BJ (cell line): ENCODE data around the gene MCM9. TPM values are rescaled to one million over a fixed set of nuclear protein-coding genes. Genes with fewer than 3 reads are reported as not detected.
"Not testable (repeated sequence)": the region's sequence is repeated elsewhere in the genome, so short reads cannot be mapped to it uniquely, and the experiment has no call there.

Source experiments
- CTCF ChIA-PET: fragments of 350-600 bp; formaldehyde crosslinking; extraction: SDS; loops from one replicate; lab custom pipeline; 2021; ENCODE audit warnings: antibody characterized with exemption, inconsistent platforms; lab: Yijun Ruan, JAX
- POLR2A ChIA-PET: fragments of 300-600 bp; sonication (Branson Sonifier 250); formaldehyde crosslinking; extraction: SDS; loops from one replicate; lab custom pipeline; 2021; ENCODE audit warnings: antibody characterized with exemption; lab: Charles Lee
- DNase-seq: peaks from one replicate; pipeline ENCODE4 v3.0.0-alpha.2; 2011; ENCODE audit warnings: low read depth
- H3K27me3 ChIP-seq: 2 replicates; pipeline ENCODE4 v1.6.0; 2011; ENCODE audit warnings: low read length; ENCODE audit not compliant: control insufficient read depth, insufficient read depth
- H3K36me3 ChIP-seq: 2 replicates; pipeline ENCODE4 v1.5.1; 2011; ENCODE audit warnings: low read length; ENCODE audit not compliant: control insufficient read depth, insufficient read depth
- H3K4me3 ChIP-seq: 2 replicates; pipeline ENCODE4 v1.5.1; 2011; ENCODE audit warnings: low read depth, mild to moderate bottlenecking, control low read depth, low read length
- CTCF ChIP-seq: IDR thresholded peaks from 2 replicates; pipeline ENCODE4 v1.5.1; 2011; ENCODE audit warnings: low read depth, mild to moderate bottlenecking, control low read depth, inconsistent platforms, low read length, moderate library complexity; ENCODE audit not compliant: insufficient read depth
- polyA plus RNA-seq: library from polyadenylated mRNA; depleted of rRNA; stranded (reverse); fragments of >200 nt; gene quantifications from 2 replicates; pipeline ENCODE4 v1.2.3, GENCODE V29; 2011; rRNA removed

Gene MCM9
- polyA plus RNA-seq, 1 experiment: 1.7 TPM

GRCh38 chr6:118768441-118768840 lies 166.5 kb downstream of the MCM9 start:
- DNase-seq: no peak
- TF ChIP-seq CTCF: no peak
- ChIA-PET CTCF (no interaction called here), POLR2A (interaction anchor here (0.5 kb wide), 1 partner anchor 61 kb away, joined by 15 read pairs; no protein-coding TSS in a partner anchor)
- Histone ChIP-seq H3K4me3 (no peak overlapping the region), H3K27me3 (peaks cover 1% of the 10 kb centered on the region; the same call in 1 of the 2 replicates), H3K36me3 (no peaks in the 10 kb centered on the region)

DNA sequence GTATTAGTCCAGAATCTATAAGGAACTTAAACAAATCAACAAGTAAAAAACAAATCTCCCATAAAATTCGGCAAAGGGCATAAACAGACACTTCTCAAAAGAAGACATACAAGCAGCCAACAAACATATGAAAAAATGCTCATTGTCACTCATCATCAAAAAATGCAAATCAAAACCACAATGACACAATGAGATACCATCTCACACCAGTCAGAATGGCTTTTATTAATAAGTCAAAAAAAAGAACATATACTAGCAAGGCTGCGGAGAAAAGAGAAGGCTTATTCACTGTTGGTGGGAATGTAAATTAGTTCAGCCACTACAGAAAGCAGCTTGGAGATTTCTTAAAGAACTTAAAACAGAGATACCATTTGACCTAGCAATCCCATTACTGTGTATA lies 169.6 kb downstream of the MCM9 start:
- H3K27me3 ChIP-seq, H3K36me3 ChIP-seq, DNase-seq, POLR2A ChIA-PET, CTCF ChIA-PET, H3K4me3 ChIP-seq: not testable (repeated sequence)

DNA sequence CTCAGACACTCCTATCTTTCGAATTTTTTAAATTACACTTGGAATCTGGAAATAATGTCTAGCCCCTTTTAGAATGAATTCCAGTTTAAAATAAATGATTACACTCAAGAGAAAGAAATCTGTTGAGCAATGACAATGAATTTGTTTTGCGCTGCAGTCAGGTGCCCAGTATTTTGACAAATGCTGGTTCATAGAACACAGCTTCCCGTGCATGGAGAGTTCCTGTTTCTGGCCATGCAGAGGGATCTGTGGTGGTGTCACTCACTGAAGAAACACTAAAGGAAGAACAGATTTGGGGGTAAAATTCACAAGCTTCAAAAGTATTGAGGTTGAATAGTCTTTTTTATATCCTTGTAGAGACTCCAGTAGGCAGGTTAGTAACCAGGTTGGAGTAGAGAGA lies 170.2 kb downstream of the MCM9 start:
- POLR2A ChIA-PET: no interaction called here
- DNase-seq: no peak
- Histone ChIP-seq H3K36me3 (no peaks in the 10 kb centered on the region), H3K4me3 (no peak overlapping the region), H3K27me3 (no peaks in the 10 kb centered on the region; the same call in 1 of the 2 replicates)
- TF ChIP-seq CTCF: no peak
- CTCF ChIA-PET: no interaction called here

Other genes starting within 250 kb of the MCM9 start
- 12.4 and 14.0 TPM in 2 replicates for gene ASF1A, start 41.0 kb downstream of the MCM9 start, polyA plus RNA-seq
- not detected in 2 replicates for gene FAM184A, start 143.5 kb upstream of the MCM9 start, polyA plus RNA-seq